Measurements from ENCODE around the gene KBTBD3. TPM values are rescaled to one million over a fixed set of nuclear protein-coding genes. Genes with fewer than 3 reads are reported as not detected.

The KBTBD3 gene
- total and polyA plus RNA-seq, 9 donors = 4.2 to 11.9 (median 8.2) TPM

GRCh38 chr11:106101370-106101769, 24.2 kb upstream of the KBTBD3 start:
- H3K4me3 ChIP-seq = no peak overlapping the region
- DNase-seq = no peak
- no peak for TF ChIP-seq POLR2A (IDR thresholded peaks at IDR 0.05)
- TF ChIP-seq EP300 (IDR thresholded peaks at IDR 0.05) = no peak
- no peak for TF ChIP-seq CTCF (IDR thresholded peaks at IDR 0.05)

GRCh38 chr11:106098893-106099553, 21.9 kb upstream of the KBTBD3 start:
- H3K4me3 ChIP-seq = no peak overlapping the region
- no peak for DNase-seq
- no peaks in the 10 kb centered on the region for H3K4me1 ChIP-seq (ENCODE audit: insufficient read depth)
- intact Hi-C loops (cut with DNase I) = no loop called here
- WGBS, 3 donors = 87 to 94% (median 92%) methylated on average over 1 of the region's 1 CpG
- TF ChIP-seq POLR2A (IDR thresholded peaks at IDR 0.05) (no peak), EP300 (IDR thresholded peaks at IDR 0.05) (no peak), CTCF (IDR thresholded peaks at IDR 0.05) (no peak)
- H3K9me3 ChIP-seq = no peaks in the 10 kb centered on the region
- H3K27me3 ChIP-seq = no peaks in the 10 kb centered on the region
- H3K27ac ChIP-seq = no peak overlapping the region
- H3K36me3 ChIP-seq = no peaks in the 10 kb centered on the region

More at GRCh38 chr11:106101370-106101769, 24.2 kb upstream of the KBTBD3 start:
- no peaks in the 10 kb centered on the region for H3K4me1 ChIP-seq (ENCODE audit: insufficient read depth)
- no peak overlapping the region for H3K27ac ChIP-seq
- no peaks in the 10 kb centered on the region for H3K9me3 ChIP-seq
- no peaks in the 10 kb centered on the region for H3K36me3 ChIP-seq
- 71 to 74% (median 72%) methylated on average over 3 of the region's 3 CpGs for WGBS, 3 donors
- intact Hi-C loops (cut with DNase I) = no loop called here
- no peaks in the 10 kb centered on the region for H3K27me3 ChIP-seq

GRCh38 chr11:106092446-106092845, 15.3 kb upstream of the KBTBD3 start:
- Histone ChIP-seq H3K4me1 (ENCODE audit: insufficient read depth) (no peaks in the 10 kb centered on the region), H3K27ac (no peak overlapping the region), H3K4me3 (no peak overlapping the region), H3K36me3 (no peaks in the 10 kb centered on the region), H3K27me3 (no peaks in the 10 kb centered on the region), H3K9me3 (no peaks in the 10 kb centered on the region)
- no peak for DNase-seq
- TF ChIP-seq CTCF (IDR thresholded peaks at IDR 0.05) = no peak
- no peak for TF ChIP-seq EP300 (IDR thresholded peaks at IDR 0.05)
- TF ChIP-seq POLR2A (IDR thresholded peaks at IDR 0.05) = no peak
- 94 to 99% (median 95%) methylated on average over 1 of the region's 1 CpG for WGBS, 3 donors
- intact Hi-C loops (cut with DNase I) = no loop called here

- H3K4me3 ChIP-seq = no peak overlapping the region
- H3K27ac ChIP-seq = no peak overlapping the region
- intact Hi-C loops (cut with DNase I) = no loop called here
- no peaks in the 10 kb centered on the region for H3K4me1 ChIP-seq (ENCODE audit: insufficient read depth)
- TF ChIP-seq EP300 (IDR thresholded peaks at IDR 0.05) = no peak
- TF ChIP-seq CTCF (IDR thresholded peaks at IDR 0.05) = no peak
- TF ChIP-seq POLR2A (IDR thresholded peaks at IDR 0.05) = no peak
- H3K9me3 ChIP-seq = no peaks in the 10 kb centered on the region
- no peaks in the 10 kb centered on the region for H3K36me3 ChIP-seq
- no peaks in the 10 kb centered on the region for H3K27me3 ChIP-seq
- 69 to 84% (median 81%) methylated on average over 3 of the region's 3 CpGs for WGBS, 3 donors
- DNase-seq = no peak
Observed at GRCh38 chr11:106091480-106092123, 14.5 kb upstream of the KBTBD3 start.

Data from ovary (tissue), 9 donors.